HG03432 (cell line): Measurements from ENCODE around the gene DNAH14.
"Not testable (repeated sequence)": the region's sequence is repeated elsewhere in the genome, so short reads cannot be mapped to it uniquely, and the experiment has no call there.

Experiments
- ATAC-seq: cut with Tn5 transposase; IDR thresholded peaks from one replicate; pipeline ENCODE4 v1.9.1; 2021; ENCODE audit warnings: mild to moderate bottlenecking, moderate library complexity; ENCODE audit not compliant: unreplicated experiment

Gene DNAH14

GRCh38 chr1:224920930-224921329 is 8.5 kb upstream of the DNAH14 start:
- no peak for ATAC-seq

GRCh38 chr1:224921354-224921753 is 8.1 kb upstream of the DNAH14 start:
- no peak for ATAC-seq

- ATAC-seq = peak; percentile 74
Observed at GRCh38 chr1:224922404-224923164, 6.9 kb upstream of the DNAH14 start.

GRCh38 chr1:224923726-224924125 is 5.7 kb upstream of the DNAH14 start:
- no peak for ATAC-seq

GRCh38 chr1:224927631-224928030 is 1.8 kb upstream of the DNAH14 start:
- not testable (repeated sequence) for ATAC-seq

- ATAC-seq = no peak
Observed at GRCh38 chr1:224928906-224929305, 569 bp upstream of the DNAH14 start.

- ATAC-seq = no peak
Observed at GRCh38 chr1:224931605-224932004, 2.1 kb downstream of the DNAH14 start.

GRCh38 chr1:224932607-224933249 is 3.3 kb downstream of the DNAH14 start:
- ATAC-seq = no peak

- ATAC-seq = no peak
Observed at GRCh38 chr1:224933584-224933983, 4.1 kb downstream of the DNAH14 start.

- no peak for ATAC-seq
Observed at GRCh38 chr1:224938652-224939051, 9.2 kb downstream of the DNAH14 start.

- ATAC-seq = no peak
Observed at GRCh38 chr1:224939844-224940425, 10.5 kb downstream of the DNAH14 start.

- not testable (repeated sequence) for ATAC-seq
Observed at GRCh38 chr1:224940735-224941134, 11.3 kb downstream of the DNAH14 start.

GRCh38 chr1:224945651-224946348 is 16.3 kb downstream of the DNAH14 start:
- ATAC-seq = not testable (repeated sequence)

GRCh38 chr1:224946349-224946691 is 16.8 kb downstream of the DNAH14 start:
- ATAC-seq = not testable (repeated sequence)

GRCh38 chr1:224957696-224958095 is 28.2 kb downstream of the DNAH14 start:
- ATAC-seq = no peak

- ATAC-seq = no peak
Observed at GRCh38 chr1:224958490-224958889, 29.0 kb downstream of the DNAH14 start.

- ATAC-seq = no peak
Observed at GRCh38 chr1:224959115-224959514, 29.6 kb downstream of the DNAH14 start.

GRCh38 chr1:224959656-224960055 is 30.2 kb downstream of the DNAH14 start:
- ATAC-seq = no peak

GRCh38 chr1:224980181-224980580 is 50.7 kb downstream of the DNAH14 start:
- no peak for ATAC-seq

- ATAC-seq = not testable (repeated sequence)
Observed at GRCh38 chr1:224981922-224982354, 52.5 kb downstream of the DNAH14 start.

GRCh38 chr1:224988042-224988441 is 58.6 kb downstream of the DNAH14 start:
- no peak for ATAC-seq
